ENCODE results near the gene SLC39A11.

Gene SLC39A11

GRCh38 chr17:72656130-72656763 lies 436.2 kb downstream of the SLC39A11 start:
- TF ChIP-seq GABPA (IDR thresholded peaks at IDR 0.05; ENCODE audit: low read depth): no peak
- no peak for TF ChIP-seq POLR2AphosphoS5 (IDR thresholded peaks at IDR 0.05; ENCODE audit: low read depth)
- no peak for TF ChIP-seq REST (IDR thresholded peaks at IDR 0.05; ENCODE audit: insufficient replicate concordance, low read depth)
- no peak for TF ChIP-seq SPI1 (IDR thresholded peaks at IDR 0.05; ENCODE audit: borderline replicate concordance, low read depth)
- TF ChIP-seq CTCF (IDR thresholded peaks at IDR 0.05; ENCODE audit: insufficient read depth, low read length): no peak
- DNase-seq (ENCODE audit: low read depth in 1 of 2, low spot score in 1 of 2): no peak
- no peak overlapping the region for H3K4me3 ChIP-seq (replicated peaks; ENCODE audit: insufficient read depth, low read length)
- H3K27me3 ChIP-seq (ENCODE audit: insufficient read depth, poor library complexity, severe bottlenecking): no peaks in the 10 kb centered on the region
- no peak overlapping the region for H3K27ac ChIP-seq (replicated peaks)

- no peak for TF ChIP-seq CTCF (IDR thresholded peaks at IDR 0.05; ENCODE audit: insufficient read depth, low read length)
- TF ChIP-seq REST (IDR thresholded peaks at IDR 0.05; ENCODE audit: insufficient replicate concordance, low read depth): no peak
- TF ChIP-seq SPI1 (IDR thresholded peaks at IDR 0.05; ENCODE audit: borderline replicate concordance, low read depth): no peak
- TF ChIP-seq GABPA (IDR thresholded peaks at IDR 0.05; ENCODE audit: low read depth): no peak
- no peak for TF ChIP-seq POLR2AphosphoS5 (IDR thresholded peaks at IDR 0.05; ENCODE audit: low read depth)
- Histone ChIP-seq H3K4me3 (replicated peaks; ENCODE audit: insufficient read depth, low read length) (no peak overlapping the region), H3K27me3 (ENCODE audit: insufficient read depth, poor library complexity, severe bottlenecking) (no peaks in the 10 kb centered on the region), H3K27ac (replicated peaks) (no peak overlapping the region)
- DNase-seq (ENCODE audit: low read depth in 1 of 2, low spot score in 1 of 2): no peak
Measured at GRCh38 chr17:72654706-72655105, 437.8 kb downstream of the SLC39A11 start.

GRCh38 chr17:72651988-72652387 lies 440.5 kb downstream of the SLC39A11 start:
- no peak for DNase-seq (ENCODE audit: low read depth in 1 of 2, low spot score in 1 of 2)
- H3K4me3 ChIP-seq (replicated peaks; ENCODE audit: insufficient read depth, low read length): no peak overlapping the region
- TF ChIP-seq CTCF (IDR thresholded peaks at IDR 0.05; ENCODE audit: insufficient read depth, low read length) (no peak), REST (IDR thresholded peaks at IDR 0.05; ENCODE audit: insufficient replicate concordance, low read depth) (no peak), SPI1 (IDR thresholded peaks at IDR 0.05; ENCODE audit: borderline replicate concordance, low read depth) (no peak), GABPA (IDR thresholded peaks at IDR 0.05; ENCODE audit: low read depth) (no peak), POLR2AphosphoS5 (IDR thresholded peaks at IDR 0.05; ENCODE audit: low read depth) (no peak)
- no peaks in the 10 kb centered on the region for H3K27me3 ChIP-seq (ENCODE audit: insufficient read depth, poor library complexity, severe bottlenecking)
- H3K27ac ChIP-seq (replicated peaks): no peak overlapping the region

Data from HL-60 (cell line).